ENCODE data around the gene NFIC.
"Not testable (repeated sequence)": the region's sequence is repeated elsewhere in the genome, so short reads cannot be mapped to it uniquely, and the experiment has no call there.

Gene NFIC

DNA sequence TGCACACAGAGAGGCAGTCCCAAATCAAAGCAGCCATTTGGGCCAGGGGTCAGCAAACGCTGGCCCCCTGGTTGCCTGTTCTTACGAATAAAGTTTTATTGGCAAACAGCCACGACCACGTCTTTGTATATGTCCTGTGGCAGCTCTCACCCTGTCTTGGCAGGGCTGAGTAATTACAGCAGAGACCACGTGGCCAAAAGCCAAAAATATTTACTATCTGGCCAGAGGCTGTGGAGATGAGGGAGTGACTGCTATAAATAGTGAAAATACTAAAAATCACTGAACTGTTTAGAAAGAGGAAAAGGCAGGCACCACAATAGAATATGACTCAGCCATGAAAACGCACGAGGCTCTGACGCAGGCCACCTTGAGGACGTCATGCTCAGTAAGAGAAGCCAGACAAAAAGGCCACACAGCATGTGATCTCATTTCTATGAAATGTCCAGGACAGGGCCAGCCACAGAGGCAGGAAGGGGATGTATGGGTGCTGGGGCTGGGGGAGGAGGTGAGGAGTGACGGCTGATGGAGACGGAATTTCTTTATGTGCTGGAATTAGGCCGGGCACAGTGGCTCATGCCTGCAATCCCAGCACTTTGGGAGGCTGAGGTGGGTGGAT, 84.5 kb downstream of the NFIC start:
- Histone ChIP-seq H3K4me3 (ENCODE audit: low read depth in 1 of 2, low read length in 2 of 2) (no peak overlapping the region), H3K9me3 (ENCODE audit: insufficient read depth, low read length, severe bottlenecking) (no peaks in the 10 kb centered on the region), H3K79me2 (ENCODE audit: insufficient read depth, low read length) (0 out of 2 replicates have a peak, but pooled peaks cover 4% of the 10 kb centered on the region), H3K27me3 (ENCODE audit: insufficient read depth, low read length, poor library complexity) (no peaks in the 10 kb centered on the region), H3K9ac (ENCODE audit: low read depth, low read length) (no peak overlapping the region), H3K36me3 (ENCODE audit: insufficient read depth, low read length) (peaks cover 70% of the 10 kb centered on the region), H2AFZ (ENCODE audit: low read depth, low read length) (no peak overlapping the region), H4K20me1 (ENCODE audit: insufficient read depth, low read length) (peaks cover 13% of the 10 kb centered on the region), H3K4me2 (ENCODE audit: insufficient read depth, low read length) (no peak overlapping the region), H3K4me1 (ENCODE audit: insufficient read depth, low read length) (no peaks in the 10 kb centered on the region), H3K27ac (ENCODE audit: low read length) (no peak overlapping the region)
- DNase-seq, result no peak
- no peak for ATAC-seq (ENCODE audit: insufficient read depth, low read depth)
- TF ChIP-seq, protein P1, sequence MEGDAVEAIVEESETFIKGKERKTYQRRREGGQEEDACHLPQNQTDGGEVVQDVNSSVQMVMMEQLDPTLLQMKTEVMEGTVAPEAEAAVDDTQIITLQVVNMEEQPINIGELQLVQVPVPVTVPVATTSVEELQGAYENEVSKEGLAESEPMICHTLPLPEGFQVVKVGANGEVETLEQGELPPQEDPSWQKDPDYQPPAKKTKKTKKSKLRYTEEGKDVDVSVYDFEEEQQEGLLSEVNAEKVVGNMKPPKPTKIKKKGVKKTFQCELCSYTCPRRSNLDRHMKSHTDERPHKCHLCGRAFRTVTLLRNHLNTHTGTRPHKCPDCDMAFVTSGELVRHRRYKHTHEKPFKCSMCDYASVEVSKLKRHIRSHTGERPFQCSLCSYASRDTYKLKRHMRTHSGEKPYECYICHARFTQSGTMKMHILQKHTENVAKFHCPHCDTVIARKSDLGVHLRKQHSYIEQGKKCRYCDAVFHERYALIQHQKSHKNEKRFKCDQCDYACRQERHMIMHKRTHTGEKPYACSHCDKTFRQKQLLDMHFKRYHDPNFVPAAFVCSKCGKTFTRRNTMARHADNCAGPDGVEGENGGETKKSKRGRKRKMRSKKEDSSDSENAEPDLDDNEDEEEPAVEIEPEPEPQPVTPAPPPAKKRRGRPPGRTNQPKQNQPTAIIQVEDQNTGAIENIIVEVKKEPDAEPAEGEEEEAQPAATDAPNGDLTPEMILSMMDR (IDR thresholded peaks at IDR 0.05; ENCODE audit: borderline replicate concordance, extremely low read depth, low read length, poor library complexity, severe bottlenecking), result no peak
- no peak for TF ChIP-seq EZH2 (IDR thresholded peaks at IDR 0.05; ENCODE audit: borderline replicate concordance, low read depth, low read length, severe bottlenecking)

DNA sequence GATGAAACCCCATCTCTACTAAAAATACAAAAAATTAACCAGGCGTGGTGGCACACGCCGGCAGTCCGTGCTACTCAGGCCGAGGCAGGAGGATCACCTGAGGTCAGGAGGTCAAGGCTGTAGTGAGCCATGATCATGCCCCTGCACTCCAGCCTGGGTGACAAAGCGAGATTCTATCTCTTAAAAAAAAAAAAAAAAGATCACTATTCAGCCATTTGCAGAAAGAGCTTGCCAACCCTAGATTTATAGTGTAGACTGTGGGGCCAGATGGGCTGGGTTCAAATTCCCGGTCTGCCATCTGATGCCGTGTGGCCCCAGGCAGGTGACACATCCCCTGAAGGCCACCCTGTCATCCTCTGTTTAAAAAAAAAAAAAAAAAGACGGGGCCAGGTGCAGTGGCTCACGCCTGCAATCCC, 85.1 kb downstream of the NFIC start:
- Histone ChIP-seq H3K27ac (ENCODE audit: low read length) (no peak overlapping the region), H3K9ac (ENCODE audit: low read depth, low read length) (no peak overlapping the region)

GRCh38 chr19:3452171-3452941, 86.0 kb downstream of the NFIC start:
- Histone ChIP-seq H3K79me2 (ENCODE audit: insufficient read depth, low read length) (no peaks in the 10 kb centered on the region), H3K27ac (ENCODE audit: low read length) (no peak overlapping the region), H4K20me1 (ENCODE audit: insufficient read depth, low read length) (peaks cover 18% of the 10 kb centered on the region), H3K4me3 (ENCODE audit: low read depth in 1 of 2, low read length in 2 of 2) (no peak overlapping the region), H3K27me3 (ENCODE audit: insufficient read depth, low read length, poor library complexity) (no peaks in the 10 kb centered on the region), H3K9ac (ENCODE audit: low read depth, low read length) (no peak overlapping the region), H3K9me3 (ENCODE audit: insufficient read depth, low read length, severe bottlenecking) (no peaks in the 10 kb centered on the region), H3K4me2 (ENCODE audit: insufficient read depth, low read length) (no peak overlapping the region), H2AFZ (ENCODE audit: low read depth, low read length) (no peak overlapping the region), H3K4me1 (ENCODE audit: insufficient read depth, low read length) (no peaks in the 10 kb centered on the region), H3K36me3 (ENCODE audit: insufficient read depth, low read length) (peaks cover 72% of the 10 kb centered on the region)
- DNase-seq (no peak), ATAC-seq (ENCODE audit: insufficient read depth, low read depth) (no peak)
- TF ChIP-seq, protein P1 (IDR thresholded peaks at IDR 0.05; ENCODE audit: borderline replicate concordance, extremely low read depth, low read length, poor library complexity, severe bottlenecking), result no peak
- TF ChIP-seq EZH2 (IDR thresholded peaks at IDR 0.05; ENCODE audit: borderline replicate concordance, low read depth, low read length, severe bottlenecking), result no peak

More for the DNA sequence above, 85.1 kb downstream of the NFIC start:
- Histone ChIP-seq H2AFZ (ENCODE audit: low read depth, low read length) (no peak overlapping the region), H3K27me3 (ENCODE audit: insufficient read depth, low read length, poor library complexity) (no peaks in the 10 kb centered on the region), H3K79me2 (ENCODE audit: insufficient read depth, low read length) (0 out of 2 replicates have a peak, but pooled peaks cover 2% of the 10 kb centered on the region), H3K36me3 (ENCODE audit: insufficient read depth, low read length) (peaks cover 68% of the 10 kb centered on the region), H3K4me3 (ENCODE audit: low read depth in 1 of 2, low read length in 2 of 2) (no peak overlapping the region), H3K4me2 (ENCODE audit: insufficient read depth, low read length) (no peak overlapping the region), H3K4me1 (ENCODE audit: insufficient read depth, low read length) (no peaks in the 10 kb centered on the region), H4K20me1 (ENCODE audit: insufficient read depth, low read length) (peaks cover 13% of the 10 kb centered on the region), H3K9me3 (ENCODE audit: insufficient read depth, low read length, severe bottlenecking) (no peaks in the 10 kb centered on the region)
- DNase-seq, result no peak
- no peak for TF ChIP-seq EZH2 (IDR thresholded peaks at IDR 0.05; ENCODE audit: borderline replicate concordance, low read depth, low read length, severe bottlenecking)
- TF ChIP-seq, protein P1 (IDR thresholded peaks at IDR 0.05; ENCODE audit: borderline replicate concordance, extremely low read depth, low read length, poor library complexity, severe bottlenecking), result no peak
- no peak for ATAC-seq (ENCODE audit: insufficient read depth, low read depth)

DNA sequence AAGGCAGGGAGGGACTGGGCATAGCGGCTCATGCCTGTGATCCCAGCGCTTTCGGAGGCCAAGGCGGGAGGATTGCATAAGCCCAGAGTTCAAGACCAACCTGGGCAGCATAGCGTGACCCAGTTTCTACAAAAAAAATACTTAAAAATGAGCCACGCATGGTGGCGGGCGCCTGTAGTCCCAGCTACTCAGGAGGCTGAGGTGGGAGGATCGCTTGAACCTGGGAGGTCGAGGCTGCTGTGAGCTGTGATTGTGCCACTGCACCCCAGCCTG, 86.5 kb downstream of the NFIC start:
- Histone ChIP-seq H3K36me3 (ENCODE audit: insufficient read depth, low read length) (peaks cover 72% of the 10 kb centered on the region), H4K20me1 (ENCODE audit: insufficient read depth, low read length) (peaks cover 22% of the 10 kb centered on the region)
- H3K27ac ChIP-seq (ENCODE audit: low read length); H3K4me1 ChIP-seq (ENCODE audit: insufficient read depth, low read length); H3K4me3 ChIP-seq (ENCODE audit: low read depth in 1 of 2, low read length in 2 of 2); H3K79me2 ChIP-seq (ENCODE audit: insufficient read depth, low read length); DNase-seq; H3K27me3 ChIP-seq (ENCODE audit: insufficient read depth, low read length, poor library complexity); ATAC-seq (ENCODE audit: insufficient read depth, low read depth); H3K4me2 ChIP-seq (ENCODE audit: insufficient read depth, low read length); H3K9me3 ChIP-seq (ENCODE audit: insufficient read depth, low read length, severe bottlenecking); H2AFZ ChIP-seq (ENCODE audit: low read depth, low read length); H3K9ac ChIP-seq (ENCODE audit: low read depth, low read length): not testable (repeated sequence)

Measured in DND-41 (cell line).